Brain microvascular endothelial cell (primary cell): ENCODE data around the gene ANKRD11.

Experiments
- DNase-seq: peaks from one replicate; pipeline ENCODE4 v3.0.0-alpha.2; 2020
- H3K27ac ChIP-seq: fragments of 250-450 bp; sonication (Bioruptor Pico); 2 replicates; pipeline ENCODE4 v1.5.1; 2020; ENCODE audit warnings: mild to moderate bottlenecking, moderate library complexity
- H3K27me3 ChIP-seq: fragments of 250-450 bp; sonication (Bioruptor Pico); replicated peaks from 2 replicates; pipeline ENCODE4 v1.5.1; 2020; ENCODE audit warnings: mild to moderate bottlenecking
- H3K36me3 ChIP-seq: fragments of 250-450 bp; sonication (Bioruptor Pico); replicated peaks from 2 replicates; pipeline ENCODE4 v1.5.1; 2020; ENCODE audit warnings: mild to moderate bottlenecking
- H3K4me3 ChIP-seq: 2 replicates; pipeline ENCODE4 v1.5.1; 2011; ENCODE audit warnings: low read depth, mild to moderate bottlenecking, control low read depth, low read length, moderate library complexity
- CTCF ChIP-seq: IDR thresholded peaks from 2 replicates; pipeline ENCODE4 v1.5.1; 2011; ENCODE audit warnings: low read depth, mild to moderate bottlenecking, moderate library complexity, low read length, control low read depth, inconsistent platforms; ENCODE audit errors: missing control alignments
- in situ Hi-C: cut with HindIII; loops from 2 replicates; pipeline ENCODE4 v1.10.0; 2017; ENCODE audit warnings: low sequenced_read_pairs, low pct_ligation_motif_present

The ANKRD11 gene

GRCh38 chr16:89241187-89242007 is 249.0 kb downstream of the ANKRD11 start:
- Histone ChIP-seq H3K27me3 (no peaks in the 10 kb centered on the region), H3K27ac (peak overlapping the region; percentile 91), H3K36me3 (no peaks in the 10 kb centered on the region), H3K4me3 (peak overlapping the region; percentile 87)
- in situ Hi-C loops: no loop called here
- TF ChIP-seq CTCF: no peak
- peak; percentile 59 for DNase-seq

- Histone ChIP-seq H3K27me3 (no peaks in the 10 kb centered on the region), H3K27ac (no peak overlapping the region), H3K36me3 (peaks cover 12% of the 10 kb centered on the region), H3K4me3 (no peak overlapping the region)
- no peak for DNase-seq
- in situ Hi-C loops: no loop called here
- TF ChIP-seq CTCF: no peak
These were observed 252.6 kb downstream of the ANKRD11 start for GRCh38 chr16:89237733-89238132.

GRCh38 chr16:89233678-89234490 is 256.5 kb downstream of the ANKRD11 start:
- Histone ChIP-seq H3K27ac (no peak overlapping the region), H3K4me3 (no peak overlapping the region), H3K36me3 (peaks cover 42% of the 10 kb centered on the region), H3K27me3 (no peaks in the 10 kb centered on the region)
- TF ChIP-seq CTCF: no peak
- in situ Hi-C loops: no loop called here
- no peak for DNase-seq

- Histone ChIP-seq H3K27ac (no peak overlapping the region), H3K27me3 (no peaks in the 10 kb centered on the region), H3K4me3 (no peak overlapping the region), H3K36me3 (peaks cover 60% of the 10 kb centered on the region)
- in situ Hi-C loops: no loop called here
- DNase-seq: no peak
- TF ChIP-seq CTCF: no peak
These were observed 258.3 kb downstream of the ANKRD11 start for GRCh38 chr16:89232107-89232506.

- no peak overlapping the region for H3K27ac ChIP-seq
These were observed 260.1 kb downstream of the ANKRD11 start for GRCh38 chr16:89230255-89230654.

More at GRCh38 chr16:89230255-89230654, 260.1 kb downstream of the ANKRD11 start:
- H3K27me3 ChIP-seq: no peaks in the 10 kb centered on the region
- in situ Hi-C loops: no loop called here
- TF ChIP-seq CTCF: no peak
- H3K36me3 ChIP-seq: peaks cover 77% of the 10 kb centered on the region
- H3K4me3 ChIP-seq: no peak overlapping the region
- DNase-seq: no peak
